Right cardiac atrium (tissue), 5 donors: ENCODE results near the gene NUCB1. TPM values are rescaled to one million over a fixed set of nuclear protein-coding genes. Genes with fewer than 3 reads are reported as not detected.

Experiments used
- ATAC-seq, 2 donors: fragments of 200-7000 bp; cut with Tn5 transposase; one replicate each; pipeline versions ENCODE4 v1.8.0 to v1.9.1; 2020; ENCODE audit warnings: moderate library complexity in 2 of 2, mild to moderate bottlenecking in 1 of 2
- DNase-seq, 3 donors: peaks; one replicate each; pipeline ENCODE4 v3.0.0-alpha.2; 2020
- H3K27ac ChIP-seq: one replicate; pipeline ENCODE4 v1.5.1; 2013; ENCODE audit warnings: mild to moderate bottlenecking, low read length, control low read depth, moderate library complexity
- H3K27me3 ChIP-seq: one replicate; pipeline ENCODE4 v1.6.1; 2013; ENCODE audit not compliant: control insufficient read depth, insufficient read depth
- H3K4me1 ChIP-seq: one replicate; pipeline ENCODE4 v1.6.1; 2013; ENCODE audit warnings: low read length; ENCODE audit not compliant: control insufficient read depth, insufficient read depth
- H3K4me3 ChIP-seq: one replicate; pipeline ENCODE4 v1.5.1; 2013; ENCODE audit warnings: low read length, control low read depth
- H3K9me3 ChIP-seq: one replicate; pipeline ENCODE4 v1.6.1; 2013; ENCODE audit warnings: low read length; ENCODE audit not compliant: control insufficient read depth
- WGBS: extraction: QIAGEN DNeasy Blood & Tissue Kit; methylation state at CpG from one replicate; pipeline ENCODE4 v1.1.7; 2013; 5-methylcytosine and 5-hydroxymethylcytosine counted together
- intact Hi-C, 4 donors: fragments of 100-400 bp; cut with DNase I; formaldehyde crosslinking; loops; one replicate each; pipeline versions ENCODE4 v1.11.0 to v1.14.0; 2022 to 2023
- polyA plus RNA-seq: library from polyadenylated mRNA; stranded (reverse); fragments of 200-250 nt; gene quantifications from one replicate; pipeline ENCODE4 v1.2.3, GENCODE V29; 2013
- total RNA-seq, 4 donors: library from RNA; stranded (reverse); fragmentation: NEBNext Ultra II Directional; extraction: Animal tissue kit (Norgen Biotek cat#: 25700); gene quantifications; one replicate each; pipeline ENCODE4 v1.2.1, GENCODE V29; 2021
- donor health status: healthy with polysubstance abuse.
- donor health status: DM: no; HTN: yes; CAD: no.
- donor health status: DM: no; HTN: no; CAD: no.
- donor health status: DM: no; HTN: yes; CAD: no; lungs with severe emphysema.
- donor health status: DM: yes; HTN: yes; CAD: no.

NUCB1 gene
- total and polyA plus RNA-seq, 5 donors, result 213 to 327 (median 303) TPM

GRCh38 chr19:48954595-48955307, 54.6 kb downstream of the NUCB1 start, which contains the start of gene BAX:
Gene BAX (plus strand): TSS chr19:48954875. CDS start chr19:48954929, 54 bp downstream.
- H3K9me3 ChIP-seq, result no peaks in the 10 kb centered on the region
- WGBS, result under 1% methylated on average over 71 of the region's 71 CpGs
- DNase-seq (peak; percentile 97 to 99 (median 99)), ATAC-seq (peak; percentile 95 to 96)
- no peaks in the 10 kb centered on the region for H3K4me1 ChIP-seq
- no peaks in the 10 kb centered on the region for H3K27me3 ChIP-seq
- peak within 1 kb of the TSS; percentile 81 for H3K4me3 ChIP-seq
- peak within 1 kb of the TSS; percentile 82 for H3K27ac ChIP-seq
- intact Hi-C loops, result loop anchor here in 2 of 4 donors (5.0 to 10.0 kb wide), 2 partner anchors 50 to 52 kb away; partner anchors contain the start of gene NUCB1 (in 2 of the 2)

GRCh38 chr19:48955308-48955958, 55.3 kb downstream of the NUCB1 start:
- Histone ChIP-seq H3K9me3 (no peaks in the 10 kb centered on the region), H3K27ac (peak overlapping the region; percentile 62), H3K27me3 (no peaks in the 10 kb centered on the region), H3K4me3 (peak overlapping the region; percentile 81), H3K4me1 (no peaks in the 10 kb centered on the region)
- peak in 1 of 3 donors; percentile 65 for DNase-seq
- WGBS, result 53% methylated on average over 16 of the region's 16 CpGs
- ATAC-seq, result peak in 1 of 2 donors; percentile 1
- intact Hi-C loops, result loop anchor here in 1 of 4 donors (10.0 kb wide), 1 partner anchor 51 kb away; the partner anchor contains the start of gene NUCB1

DNA sequence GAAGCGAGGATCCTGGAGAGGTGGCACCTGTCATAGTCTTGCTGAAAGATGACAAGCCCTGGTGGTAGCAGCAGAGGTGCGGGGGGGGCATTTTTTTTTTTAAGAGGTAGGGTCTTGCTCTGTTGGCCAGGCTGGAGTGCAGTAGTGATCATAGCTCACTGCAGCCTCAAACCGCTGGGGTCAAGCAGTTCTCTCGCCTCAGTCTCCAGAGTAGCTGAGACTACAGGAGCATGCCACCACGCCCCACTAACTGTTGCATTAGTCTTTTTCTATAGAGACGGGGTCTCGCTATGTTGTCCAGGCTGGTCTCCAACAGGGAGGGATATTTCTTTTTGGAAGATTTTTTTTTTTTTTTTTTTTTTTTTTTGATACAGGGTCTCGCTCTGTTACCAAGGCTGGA, 57.9 kb downstream of the NUCB1 start:
- 98% methylated on average over 8 of the region's 8 CpGs for WGBS
- ATAC-seq, result no peak
- Histone ChIP-seq H3K4me3 (no peak overlapping the region), H3K9me3 (no peaks in the 10 kb centered on the region), H3K27me3 (no peaks in the 10 kb centered on the region), H3K4me1 (no peaks in the 10 kb centered on the region), H3K27ac (no peak overlapping the region)
- DNase-seq, result no peak
- intact Hi-C loops, result loop anchor here in 1 of 4 donors (10.0 kb wide), 1 partner anchor 53 kb away; the partner anchor contains the start of gene NUCB1

- H3K4me3 ChIP-seq, result no peak overlapping the region
- H3K27ac ChIP-seq, result no peak overlapping the region
- 79% methylated on average over 16 of the region's 16 CpGs for WGBS
- no peaks in the 10 kb centered on the region for H3K27me3 ChIP-seq
- peaks cover 9% of the 10 kb centered on the region for H3K4me1 ChIP-seq
- H3K9me3 ChIP-seq, result no peaks in the 10 kb centered on the region
- intact Hi-C loops, result loop anchor here in 3 of 4 donors (10.0 kb wide), 2 partner anchors 55 to 85 kb away; partner anchors contain the start of genes NUCB1 (in 2 of the 3) and PPP1R15A (in 1 of the 3)
- ATAC-seq (no peak), DNase-seq (no peak)
Measured at GRCh38 chr19:48959341-48960239, 59.5 kb downstream of the NUCB1 start.

DNA sequence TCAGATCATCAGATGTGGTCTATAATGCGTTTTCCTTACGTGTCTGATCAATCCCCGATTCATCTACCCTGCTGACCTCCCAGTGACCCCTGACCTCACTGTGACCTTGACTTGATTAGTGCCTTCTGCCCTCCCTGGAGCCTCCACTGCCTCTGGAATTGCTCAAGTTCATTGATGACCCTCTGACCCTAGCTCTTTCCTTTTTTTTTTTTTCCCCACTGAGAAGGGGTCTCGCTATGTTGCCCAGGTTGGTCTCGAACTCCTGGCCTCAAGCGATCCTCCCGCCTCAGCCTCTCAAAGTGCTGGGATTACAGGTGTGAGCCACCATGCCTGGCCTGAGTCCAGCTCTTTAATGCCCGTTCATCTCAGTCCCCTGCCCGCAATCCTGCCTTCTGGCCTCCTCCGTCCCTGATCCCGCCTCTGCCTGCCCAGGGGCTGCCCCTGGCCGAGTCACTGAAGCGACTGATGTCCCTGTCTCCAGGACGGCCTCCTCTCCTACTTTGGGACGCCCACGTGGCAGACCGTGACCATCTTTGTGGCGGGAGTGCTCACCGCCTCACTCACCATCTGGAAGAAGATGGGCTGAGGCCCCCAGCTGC, 61.0 kb downstream of the NUCB1 start:
- Histone ChIP-seq H3K9me3 (no peaks in the 10 kb centered on the region), H3K27ac (no peak overlapping the region), H3K4me3 (no peak overlapping the region), H3K4me1 (peaks cover 9% of the 10 kb centered on the region), H3K27me3 (no peaks in the 10 kb centered on the region)
- ATAC-seq (no peak), DNase-seq (peak in 1 of 3 donors; percentile 69)
- 88% methylated on average over 19 of the region's 19 CpGs for WGBS
- intact Hi-C loops, result loop anchor here in 2 of 4 donors (10.0 kb wide), 2 partner anchors 56 to 86 kb away; partner anchors contain the start of genes NUCB1 (in 1 of the 2) and PPP1R15A (in 1 of the 2)

- intact Hi-C loops, result loop anchor here in 2 of 4 donors (10.0 kb wide), 2 partner anchors 57 to 87 kb away; partner anchors contain the start of genes NUCB1 (in 1 of the 2) and PPP1R15A (in 1 of the 2)
- Histone ChIP-seq H3K27me3 (no peaks in the 10 kb centered on the region), H3K27ac (no peak overlapping the region), H3K4me1 (peaks cover 9% of the 10 kb centered on the region), H3K9me3 (no peaks in the 10 kb centered on the region), H3K4me3 (no peak overlapping the region)
- no peak for ATAC-seq
- peak in 1 of 3 donors; percentile 70 for DNase-seq
- WGBS, result 85% methylated on average over 12 of the region's 12 CpGs
Measured at GRCh38 chr19:48961673-48962028, 61.5 kb downstream of the NUCB1 start.

- DNase-seq (peak; percentile 69 to 83 (median 77)), ATAC-seq (peak; percentile 2 to 31)
- H3K27ac ChIP-seq, result peak overlapping the region; percentile 41
- H3K9me3 ChIP-seq, result no peaks in the 10 kb centered on the region
- H3K4me3 ChIP-seq, result no peak overlapping the region
- intact Hi-C loops, result loop anchor here in 2 of 4 donors (10.0 kb wide), 2 partner anchors 57 to 87 kb away; partner anchors contain the start of genes NUCB1 (in 1 of the 2) and PPP1R15A (in 1 of the 2)
- no peaks in the 10 kb centered on the region for H3K27me3 ChIP-seq
- H3K4me1 ChIP-seq, result peaks cover 9% of the 10 kb centered on the region
- WGBS, result 57% methylated on average over 22 of the region's 22 CpGs
Measured at GRCh38 chr19:48962029-48962848, 62.1 kb downstream of the NUCB1 start.

- WGBS, result 64% methylated on average over 7 of the region's 7 CpGs
- Histone ChIP-seq H3K4me3 (no peak overlapping the region), H3K27ac (peak overlapping the region; percentile 41), H3K27me3 (no peaks in the 10 kb centered on the region), H3K4me1 (peaks cover 10% of the 10 kb centered on the region), H3K9me3 (no peaks in the 10 kb centered on the region)
- DNase-seq (no peak), ATAC-seq (no peak)
- intact Hi-C loops, result loop anchor here in 2 of 4 donors (10.0 kb wide), 2 partner anchors 58 to 88 kb away; partner anchors contain the start of genes NUCB1 (in 1 of the 2) and PPP1R15A (in 1 of the 2)
Measured at GRCh38 chr19:48962849-48963165, 62.7 kb downstream of the NUCB1 start.

GRCh38 chr19:48963371-48964204, 63.5 kb downstream of the NUCB1 start:
- 13% methylated on average over 28 of the region's 28 CpGs for WGBS
- H3K4me1 ChIP-seq, result peaks cover 11% of the 10 kb centered on the region
- intact Hi-C loops, result loop anchor here in 2 of 4 donors (10.0 kb wide), 2 partner anchors 59 to 89 kb away; partner anchors contain the start of genes NUCB1 (in 1 of the 2) and PPP1R15A (in 1 of the 2)

More at GRCh38 chr19:48963371-48964204, 63.5 kb downstream of the NUCB1 start:
- H3K27ac ChIP-seq, result peak overlapping the region; percentile 85
- no peak overlapping the region for H3K4me3 ChIP-seq
- no peaks in the 10 kb centered on the region for H3K27me3 ChIP-seq
- DNase-seq (peak; percentile 88 to 93 (median 92)), ATAC-seq (peak; percentile 25 to 39)
- H3K9me3 ChIP-seq, result no peaks in the 10 kb centered on the region
